ENCODE data around the gene PRR19.

- TF ChIP-seq CTCF (IDR thresholded peaks at IDR 0.05; ENCODE audit: low read depth, low read length, poor library complexity, severe bottlenecking) (no peak), EZH2phosphoT487 (IDR thresholded peaks at IDR 0.05; ENCODE audit: borderline replicate concordance, low read length) (no peak)
Observed at GRCh38 chr19:42284066-42284501, 17.8 kb upstream of the PRR19 start.

Measured in DOHH2 (cell line).